ENCODE results near the gene MMS19. TPM values are rescaled to one million over a fixed set of nuclear protein-coding genes. Genes with fewer than 3 reads are reported as not detected.
A peak's percentile ranks its signal among the peaks of the same experiment; 100 is the strongest.
"Not testable (repeated sequence)": the region's sequence is repeated elsewhere in the genome, so short reads cannot be mapped to it uniquely, and the experiment has no call there.

Gene MMS19
- total RNA-seq, 1 donor from 2014 or later, result 46.7 TPM

- no peak for DNase-seq (ENCODE audit: low spot score)
- intact Hi-C loops (cut with DNase I), result no loop called here
Observed at GRCh38 chr10:97475936-97476594, 22.2 kb downstream of the MMS19 start.

GRCh38 chr10:97474918-97475317 lies 23.3 kb downstream of the MMS19 start:
- no peak for DNase-seq (ENCODE audit: low spot score)
- intact Hi-C loops (cut with DNase I), result no loop called here

- intact Hi-C loops (cut with DNase I); DNase-seq (ENCODE audit: low spot score): not testable (repeated sequence)
Observed at GRCh38 chr10:97468781-97469180, 29.4 kb downstream of the MMS19 start.

GRCh38 chr10:97468162-97468561 lies 30.1 kb downstream of the MMS19 start:
- no peak for DNase-seq (ENCODE audit: low spot score)
- intact Hi-C loops (cut with DNase I), result no loop called here

GRCh38 chr10:97466755-97467154 lies 31.5 kb downstream of the MMS19 start:
- DNase-seq (ENCODE audit: low spot score), result no peak
- intact Hi-C loops (cut with DNase I), result no loop called here

GRCh38 chr10:97465982-97466381 lies 32.2 kb downstream of the MMS19 start:
- DNase-seq (ENCODE audit: low spot score), result no peak
- intact Hi-C loops (cut with DNase I), result no loop called here

GRCh38 chr10:97464226-97464625 lies 34.0 kb downstream of the MMS19 start:
- no peak for DNase-seq (ENCODE audit: low spot score)
- intact Hi-C loops (cut with DNase I), result loop anchor here (5.0 kb wide), 1 partner anchor 148 kb away; no protein-coding TSS in a partner anchor

GRCh38 chr10:97463363-97464132 lies 34.7 kb downstream of the MMS19 start:
- no peak for DNase-seq (ENCODE audit: low spot score)
- intact Hi-C loops (cut with DNase I), result loop anchor here (2.0 to 5.0 kb wide), 2 partner anchors 91 to 149 kb away; no protein-coding TSS in a partner anchor

- no peak for DNase-seq (ENCODE audit: low spot score)
- intact Hi-C loops (cut with DNase I), result loop anchor here (2.0 to 5.0 kb wide), 2 partner anchors 92 to 150 kb away; no protein-coding TSS in a partner anchor
Observed at GRCh38 chr10:97462309-97462708, 35.9 kb downstream of the MMS19 start.

GRCh38 chr10:97459933-97460332 lies 38.3 kb downstream of the MMS19 start:
- intact Hi-C loops (cut with DNase I), result loop anchor here (5.0 kb wide), 1 partner anchor 152 kb away; no protein-coding TSS in a partner anchor
- no peak for DNase-seq (ENCODE audit: low spot score)

- no peak for DNase-seq (ENCODE audit: low spot score)
- intact Hi-C loops (cut with DNase I), result no loop called here
Observed at GRCh38 chr10:97459111-97459510, 39.1 kb downstream of the MMS19 start.

GRCh38 chr10:97456686-97457065 lies 41.5 kb downstream of the MMS19 start:
- peak; percentile 60 for DNase-seq (ENCODE audit: low spot score)
- intact Hi-C loops (cut with DNase I), result no loop called here

GRCh38 chr10:97456034-97456685 lies 42.1 kb downstream of the MMS19 start:
- DNase-seq (ENCODE audit: low spot score), result no peak
- intact Hi-C loops (cut with DNase I), result no loop called here

GRCh38 chr10:97454330-97455036 lies 43.7 kb downstream of the MMS19 start:
- DNase-seq (ENCODE audit: low spot score), result no peak
- intact Hi-C loops (cut with DNase I), result no loop called here

GRCh38 chr10:97452352-97452751 lies 45.9 kb downstream of the MMS19 start:
- no peak for DNase-seq (ENCODE audit: low spot score)
- intact Hi-C loops (cut with DNase I), result no loop called here

GRCh38 chr10:97451605-97452004 lies 46.6 kb downstream of the MMS19 start:
- intact Hi-C loops (cut with DNase I), result no loop called here

GRCh38 chr10:97450828-97451227 lies 47.4 kb downstream of the MMS19 start:
- intact Hi-C loops (cut with DNase I), result no loop called here

More at GRCh38 chr10:97451605-97452004, 46.6 kb downstream of the MMS19 start:
- no peak for DNase-seq (ENCODE audit: low spot score)

GRCh38 chr10:97445722-97446639 lies 52.2 kb downstream of the MMS19 start, which contains the start of the genes EXOSC1 and ZDHHC16:
EXOSC1 (minus strand) TSS chr10:97446006; CDS start chr10:97445985, 21 bp downstream.
ZDHHC16 (plus strand) TSS chr10:97446175; CDS start chr10:97451676, 5,501 bp downstream.
- intact Hi-C loops (cut with DNase I), result loop anchor here (2.0 to 5.0 kb wide), 2 partner anchors 19 to 51 kb away; partner anchors contain the start of genes MMS19, PGAM1 and UBTD1
- peak; percentile 97 for DNase-seq (ENCODE audit: low spot score)

More at GRCh38 chr10:97450828-97451227, 47.4 kb downstream of the MMS19 start:
- no peak for DNase-seq (ENCODE audit: low spot score)
